NCI-H526 (cell line): ENCODE data around the gene CHCT1.
"Not testable (repeated sequence)": the region's sequence is repeated elsewhere in the genome, so short reads cannot be mapped to it uniquely, and the experiment has no call there.

Experiments
- DNase-seq, 2 experiments: peaks; one replicate each; lab custom pipeline; 2025; lab: John Stamatoyannopoulos, UW

Gene CHCT1

DNA sequence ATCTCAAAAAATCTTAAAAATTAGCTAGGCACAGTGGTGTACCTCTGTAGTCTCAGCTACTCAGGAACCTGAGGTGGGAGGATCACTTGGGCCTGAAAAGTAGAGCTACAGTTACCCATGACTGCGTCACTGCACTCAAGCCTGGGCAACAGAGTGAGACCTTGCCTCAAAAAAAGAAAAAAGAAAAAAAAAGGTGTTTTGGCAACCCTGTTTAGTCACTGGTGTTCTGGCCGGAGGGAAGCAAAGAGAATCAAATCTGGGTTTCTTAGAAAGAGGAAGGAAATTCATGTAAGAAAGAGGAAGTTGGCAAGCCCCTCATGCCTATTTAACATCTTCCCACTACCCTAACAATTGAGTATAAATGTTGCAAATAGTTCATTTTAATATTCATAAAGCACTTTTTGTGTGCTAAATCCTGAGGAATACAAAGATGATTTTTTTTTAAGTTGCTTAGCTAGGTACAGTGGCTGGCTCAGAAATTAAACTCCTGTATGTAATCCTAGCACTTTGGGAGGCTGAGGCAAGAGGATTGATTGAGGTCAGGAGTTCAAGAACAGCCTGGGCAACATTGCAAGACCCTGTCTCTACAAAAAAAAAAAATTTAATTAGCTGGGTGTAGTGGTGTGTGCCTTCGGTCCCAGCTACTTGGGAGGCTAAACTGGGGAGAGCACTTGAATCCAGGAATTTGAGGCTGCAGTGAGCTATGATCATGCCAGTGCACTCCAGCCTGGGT, 23.9 kb upstream of the CHCT1 start:
- DNase-seq: no peak

DNA sequence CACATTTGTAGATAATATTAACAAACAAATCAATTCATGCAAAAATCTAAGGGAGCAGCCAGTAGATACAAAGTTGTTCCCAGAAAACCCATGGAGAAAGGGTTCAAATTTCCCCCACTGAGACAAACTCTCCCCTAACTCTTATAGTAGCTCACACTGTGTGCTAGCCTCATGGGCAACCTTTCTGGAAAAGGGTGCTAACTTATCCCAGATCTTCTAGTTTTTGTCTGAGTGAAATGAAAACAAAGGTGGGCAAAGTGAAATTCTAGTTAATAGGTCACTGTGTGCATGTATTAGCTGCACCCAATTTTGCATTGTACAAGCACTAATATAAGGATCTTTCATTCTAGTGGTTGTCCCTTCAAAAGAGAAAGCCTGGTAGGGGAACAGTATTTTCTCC, 20.5 kb upstream of the CHCT1 start:
- no peak for DNase-seq

DNA sequence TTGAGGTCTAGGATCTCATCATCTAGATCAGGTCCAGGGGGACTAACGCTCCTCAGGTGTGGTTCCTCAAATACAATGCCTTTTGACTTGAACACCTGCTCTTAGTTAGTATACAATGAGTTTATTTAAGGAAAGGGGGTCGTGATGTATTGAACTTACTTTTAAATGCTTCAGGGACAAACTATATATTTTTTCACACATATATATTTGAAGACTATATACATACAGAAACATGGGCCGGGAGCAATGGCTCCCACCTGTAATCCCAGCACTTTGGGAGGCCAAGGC, 18.8 kb upstream of the CHCT1 start:
- DNase-seq: no peak

DNA sequence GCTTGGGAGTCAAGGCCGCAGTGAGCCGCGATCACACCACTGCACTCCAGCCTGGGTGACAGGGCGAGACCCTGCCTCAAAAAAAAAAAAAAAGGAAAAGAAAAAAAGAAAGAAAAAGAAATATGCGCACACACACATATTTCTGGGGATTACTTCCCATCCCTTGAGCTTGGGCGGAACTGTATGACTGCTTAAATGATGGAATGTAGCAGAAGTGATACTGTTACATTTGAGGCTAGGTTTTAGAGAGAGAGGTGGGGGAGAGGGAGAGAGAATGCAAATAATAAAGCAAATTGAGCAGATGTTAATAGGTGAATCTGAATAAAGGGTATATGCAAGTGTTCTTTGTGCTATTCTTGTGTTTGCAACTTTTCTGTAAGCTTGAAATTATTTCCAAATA, 18.3 kb upstream of the CHCT1 start:
- DNase-seq: peak in 1 of 2 experiments; percentile 28

DNA sequence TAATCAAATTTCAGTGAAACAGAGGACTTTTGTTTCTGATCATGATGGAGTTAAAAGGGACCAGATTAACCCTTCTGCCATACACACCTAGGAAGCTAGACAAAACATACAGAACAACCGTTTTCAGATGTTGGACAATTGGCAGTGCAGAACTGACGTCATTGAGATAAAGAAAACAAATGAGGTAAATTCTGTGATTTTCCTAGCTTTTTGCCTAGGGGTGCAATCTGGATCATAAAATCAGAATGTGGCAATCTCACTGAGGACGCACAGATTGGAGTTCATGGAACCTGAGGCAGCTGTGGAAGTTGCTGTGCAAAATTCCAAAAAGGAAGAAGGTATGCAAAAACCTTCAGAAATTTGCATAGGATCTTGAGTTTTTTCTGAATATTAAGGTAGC, 15.4 kb upstream of the CHCT1 start:
- DNase-seq: peak in 1 of 2 experiments; percentile 11

DNA sequence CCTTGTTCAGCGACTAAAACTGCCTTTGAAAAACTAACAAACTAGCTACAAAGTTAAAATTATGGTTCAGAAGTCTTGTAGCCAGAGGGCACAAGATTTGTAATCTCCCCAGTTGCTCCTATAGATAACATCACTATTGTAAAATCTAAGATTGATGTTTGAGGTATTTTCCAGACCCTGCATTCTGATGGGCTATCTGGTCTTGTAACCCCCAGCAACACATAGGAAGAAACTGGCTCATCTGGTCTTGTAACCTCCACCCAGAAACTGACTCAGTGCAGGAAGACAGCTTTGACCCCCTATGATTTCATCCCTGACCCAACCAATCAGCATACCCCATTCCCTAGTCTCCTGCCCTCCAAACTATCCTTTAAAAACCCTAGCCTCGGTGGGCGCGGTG, 12.3 kb upstream of the CHCT1 start:
- no peak for DNase-seq

DNA sequence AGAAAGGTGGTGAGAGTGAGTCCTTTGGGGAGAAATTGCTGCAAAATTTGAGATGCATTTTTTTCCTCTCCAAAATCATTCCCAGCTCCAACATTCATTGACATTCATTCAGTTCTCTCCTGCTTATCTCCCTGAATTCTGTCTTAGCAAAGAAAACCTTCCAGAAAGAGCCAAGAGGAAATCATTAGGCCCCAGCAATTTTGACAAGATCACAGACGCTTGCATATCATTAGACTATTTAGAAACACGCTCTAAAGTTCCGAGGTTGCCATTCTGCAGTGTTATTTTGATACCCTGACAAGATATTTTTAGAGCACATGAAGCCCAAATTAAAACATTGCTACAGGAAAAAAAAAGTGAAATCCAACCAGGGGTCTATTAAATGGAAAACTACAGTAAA, 9.6 kb upstream of the CHCT1 start:
- no peak for DNase-seq

DNA sequence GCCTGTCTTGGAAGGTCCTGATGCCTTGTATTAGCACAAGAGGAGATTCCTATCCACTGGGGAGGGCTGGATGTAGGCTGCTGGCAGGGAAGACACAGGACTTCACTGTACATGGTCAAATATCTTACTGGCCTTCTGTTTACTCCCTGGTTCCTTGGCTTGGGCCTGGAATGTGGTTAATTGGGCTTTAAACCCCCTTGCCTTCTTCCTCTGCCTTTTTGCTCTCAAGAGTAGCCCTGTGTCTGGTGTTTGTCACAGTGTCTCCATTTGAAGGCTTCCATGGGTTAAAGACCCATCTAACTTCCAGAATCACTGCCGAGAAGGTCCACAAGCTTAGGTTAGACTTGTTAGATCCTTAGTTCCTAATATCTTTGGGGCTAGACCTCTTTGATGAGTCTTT, 7.1 kb upstream of the CHCT1 start:
- no peak for DNase-seq

DNA sequence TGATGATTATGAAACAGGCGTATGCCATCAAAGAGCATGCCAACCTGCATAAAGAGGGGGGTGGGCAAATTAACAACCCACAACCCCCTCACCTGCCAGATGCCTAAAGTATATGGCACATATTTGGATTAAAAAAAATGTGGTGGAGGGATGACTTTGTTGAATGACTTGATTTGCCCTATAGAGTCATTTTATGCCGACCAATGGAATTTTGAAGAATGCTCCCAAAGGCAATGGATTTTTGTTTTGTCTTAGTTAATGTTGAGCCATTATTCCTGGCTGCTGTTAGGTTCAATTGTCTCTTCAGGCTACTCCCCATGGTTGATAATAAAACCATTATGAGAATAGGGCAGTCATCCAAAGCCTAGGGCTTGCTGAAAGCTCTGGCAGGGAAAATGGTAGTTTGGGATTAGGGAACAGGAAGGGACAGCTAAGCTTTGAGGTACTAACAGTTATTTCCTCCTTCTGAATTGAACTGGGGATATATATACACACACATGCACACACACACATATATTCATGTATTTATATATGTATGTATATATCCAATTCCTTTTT, 5.8 kb upstream of the CHCT1 start:
- DNase-seq: no peak

DNA sequence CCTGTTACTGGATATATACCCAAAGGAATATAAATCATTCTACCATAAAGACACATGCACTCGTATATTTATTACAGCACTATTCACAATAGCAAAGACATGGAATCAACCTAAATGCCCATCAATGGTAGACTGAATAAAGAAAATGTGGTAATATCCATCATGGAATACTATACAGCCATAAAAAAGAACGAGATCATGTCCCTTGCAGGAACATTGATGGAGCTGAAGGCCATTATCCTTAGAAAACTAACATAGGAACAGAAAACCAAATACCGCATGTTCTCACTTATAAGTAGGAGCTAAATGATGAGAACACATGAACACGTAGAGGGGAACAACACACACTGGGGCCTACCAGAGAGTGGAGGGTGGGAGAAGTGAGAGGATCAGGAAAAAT, 3.3 kb upstream of the CHCT1 start:
- not testable (repeated sequence) for DNase-seq

DNA sequence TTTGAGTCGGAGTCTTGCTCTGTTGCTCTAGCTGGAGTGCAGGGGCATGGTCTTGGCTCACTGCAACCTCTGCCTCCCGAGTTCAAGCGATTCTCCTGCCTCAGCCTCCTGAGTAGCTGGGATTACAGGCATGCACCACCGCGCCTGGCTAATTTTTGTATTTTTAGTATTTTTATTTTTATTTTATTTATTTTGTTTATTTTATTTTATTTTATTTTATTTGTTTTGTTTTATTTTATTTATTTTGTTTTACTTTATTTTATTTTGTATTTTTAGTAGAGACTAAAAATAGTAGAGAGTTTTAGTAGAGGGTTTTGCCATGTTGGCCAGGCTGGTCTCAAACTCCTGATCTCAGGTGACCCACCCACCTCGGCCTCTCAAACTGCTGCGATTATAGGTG, 2.4 kb upstream of the CHCT1 start:
- DNase-seq: not testable (repeated sequence)

DNA sequence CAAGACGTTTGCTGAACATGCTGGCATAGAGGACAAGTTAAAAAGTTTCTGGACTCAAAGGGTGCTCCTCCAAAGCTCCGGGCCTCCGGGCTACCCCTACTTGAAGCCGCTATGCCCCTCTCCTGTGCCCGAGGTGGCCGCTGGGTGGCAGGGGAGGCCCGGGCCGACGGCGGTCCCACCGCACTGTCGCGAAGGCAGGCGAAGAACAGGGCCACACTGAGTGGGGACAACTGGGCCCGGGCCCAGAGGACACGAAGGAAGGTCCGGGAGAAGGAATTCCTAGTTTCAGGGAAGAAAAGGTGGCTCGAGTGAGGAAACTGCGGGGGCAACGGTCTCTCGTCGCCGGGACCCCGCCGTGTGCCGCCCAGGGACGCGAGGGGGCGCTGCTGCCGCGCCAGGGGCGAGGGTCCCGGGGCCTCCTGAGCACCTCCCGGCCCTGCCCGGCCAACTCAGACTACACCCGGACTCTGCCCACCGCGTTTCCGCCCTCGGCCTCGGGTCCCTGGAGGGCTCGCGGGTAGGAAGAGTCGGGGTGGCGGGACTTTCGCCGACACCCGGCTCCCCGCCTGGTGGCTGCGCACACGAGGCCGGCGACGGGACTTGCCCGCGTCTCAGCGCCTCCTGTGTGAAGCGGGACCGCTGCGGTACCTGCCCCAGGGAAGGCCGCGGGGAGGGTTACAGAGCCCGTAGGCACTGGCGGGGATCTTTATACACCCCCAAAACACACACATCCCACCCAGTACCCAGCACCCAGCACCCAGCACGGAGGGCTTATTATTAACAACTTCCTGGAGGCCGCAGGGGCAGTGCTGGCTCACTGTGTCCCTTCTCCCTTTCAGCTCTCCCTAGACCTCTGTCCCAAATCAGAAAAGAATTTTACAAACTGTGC, 772 bp upstream of the CHCT1 start:
- peak; percentile 30 to 83 for DNase-seq

DNA sequence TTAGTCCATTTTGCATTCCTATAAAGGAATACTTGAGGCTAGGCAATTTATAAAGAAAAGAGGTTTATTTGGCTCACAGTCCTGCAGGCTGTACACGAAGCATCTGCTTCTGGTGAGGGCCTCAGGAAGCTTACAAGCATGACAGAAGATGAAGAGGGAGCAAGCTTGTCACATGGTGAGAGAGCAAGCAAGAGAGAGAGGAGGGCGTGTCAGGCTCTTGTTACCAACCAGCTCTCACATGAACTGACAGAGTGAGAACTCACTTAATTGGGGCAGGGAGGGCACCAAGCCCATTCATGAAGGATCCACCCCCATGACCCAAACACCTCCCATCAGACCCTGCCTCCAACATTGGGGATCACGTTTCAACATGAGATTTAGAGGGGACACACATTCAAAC, 1.6 kb downstream of the CHCT1 start:
- no peak for DNase-seq

DNA sequence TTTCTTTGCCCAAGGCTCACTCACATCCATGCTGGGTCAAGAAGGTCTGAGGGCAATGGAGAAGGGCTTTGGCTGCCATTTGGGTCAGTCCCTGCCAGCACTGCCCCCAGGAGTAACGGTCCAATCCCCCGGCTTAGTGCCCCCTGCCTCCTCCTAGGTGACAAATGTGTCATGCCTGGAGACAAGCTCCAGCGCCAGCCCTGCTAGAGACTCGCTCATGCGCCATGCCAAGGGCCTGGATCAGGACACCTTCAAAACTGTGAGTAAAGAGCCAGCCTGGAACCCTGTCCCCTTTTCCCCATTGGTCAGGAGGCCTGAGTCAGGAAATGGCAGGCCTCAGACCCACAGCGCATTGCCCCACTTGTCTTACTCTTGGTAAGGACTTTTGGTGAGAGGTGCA, 3.3 kb downstream of the CHCT1 start:
- DNase-seq: no peak

DNA sequence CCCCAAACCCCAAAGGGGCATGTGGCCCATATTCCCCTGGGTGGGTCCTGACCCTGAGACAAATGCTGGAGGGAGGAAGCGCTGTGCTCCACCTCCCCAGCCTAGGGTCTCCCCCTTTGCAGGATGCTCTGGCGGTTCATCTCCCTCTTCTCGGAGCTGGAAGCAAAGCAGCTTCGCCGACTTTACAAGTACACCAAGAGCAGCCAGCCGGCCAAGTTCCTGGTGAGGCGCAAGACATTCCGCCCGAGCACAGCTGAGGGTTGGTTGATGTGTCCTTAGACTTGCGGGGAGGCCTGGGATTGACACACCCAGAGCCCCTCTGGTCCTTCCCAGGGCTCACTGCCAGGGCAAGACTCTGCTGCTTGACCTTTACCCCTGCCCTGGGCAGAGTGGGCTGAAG, 4.3 kb downstream of the CHCT1 start:
- no peak for DNase-seq

DNA sequence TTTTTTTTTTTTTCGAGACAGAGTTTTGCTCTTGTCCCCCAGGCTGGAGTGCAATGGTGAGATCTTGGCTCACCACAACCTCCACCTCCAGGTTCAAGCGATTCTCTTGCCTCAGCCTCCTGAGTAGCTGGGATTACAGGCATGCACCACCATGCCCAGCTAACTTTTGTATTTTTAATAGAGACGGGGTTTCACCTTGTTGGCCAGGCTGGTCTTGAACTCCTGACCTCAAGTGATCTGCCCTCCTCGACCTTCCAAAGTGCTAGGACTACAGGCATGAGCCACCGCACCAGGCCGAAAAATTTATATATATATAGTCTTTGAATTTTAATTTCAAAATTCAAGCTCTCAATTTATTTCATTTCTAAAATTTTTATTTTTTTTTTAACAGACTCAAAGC, 6.2 kb downstream of the CHCT1 start:
- not testable (repeated sequence) for DNase-seq

DNA sequence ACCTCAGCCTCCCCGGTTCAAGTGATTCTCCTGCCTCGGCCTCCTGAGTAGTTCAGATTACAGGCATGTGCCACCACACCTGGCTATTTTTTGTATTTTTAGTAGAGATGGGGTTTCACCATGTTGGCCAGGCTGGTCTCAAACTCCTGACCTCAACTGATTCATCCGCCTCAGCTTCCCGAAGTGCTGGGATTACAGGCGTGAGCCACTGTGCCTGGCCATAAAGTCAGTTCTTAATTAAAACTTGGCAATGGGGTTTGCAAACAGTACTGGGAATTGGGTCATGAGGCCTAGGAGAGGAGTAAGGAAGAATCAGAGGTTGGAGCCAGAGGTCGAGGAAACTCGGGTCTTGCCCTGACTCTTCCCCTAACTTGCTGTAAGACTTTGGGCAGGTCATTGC, 8.3 kb downstream of the CHCT1 start:
- DNase-seq: not testable (repeated sequence)

DNA sequence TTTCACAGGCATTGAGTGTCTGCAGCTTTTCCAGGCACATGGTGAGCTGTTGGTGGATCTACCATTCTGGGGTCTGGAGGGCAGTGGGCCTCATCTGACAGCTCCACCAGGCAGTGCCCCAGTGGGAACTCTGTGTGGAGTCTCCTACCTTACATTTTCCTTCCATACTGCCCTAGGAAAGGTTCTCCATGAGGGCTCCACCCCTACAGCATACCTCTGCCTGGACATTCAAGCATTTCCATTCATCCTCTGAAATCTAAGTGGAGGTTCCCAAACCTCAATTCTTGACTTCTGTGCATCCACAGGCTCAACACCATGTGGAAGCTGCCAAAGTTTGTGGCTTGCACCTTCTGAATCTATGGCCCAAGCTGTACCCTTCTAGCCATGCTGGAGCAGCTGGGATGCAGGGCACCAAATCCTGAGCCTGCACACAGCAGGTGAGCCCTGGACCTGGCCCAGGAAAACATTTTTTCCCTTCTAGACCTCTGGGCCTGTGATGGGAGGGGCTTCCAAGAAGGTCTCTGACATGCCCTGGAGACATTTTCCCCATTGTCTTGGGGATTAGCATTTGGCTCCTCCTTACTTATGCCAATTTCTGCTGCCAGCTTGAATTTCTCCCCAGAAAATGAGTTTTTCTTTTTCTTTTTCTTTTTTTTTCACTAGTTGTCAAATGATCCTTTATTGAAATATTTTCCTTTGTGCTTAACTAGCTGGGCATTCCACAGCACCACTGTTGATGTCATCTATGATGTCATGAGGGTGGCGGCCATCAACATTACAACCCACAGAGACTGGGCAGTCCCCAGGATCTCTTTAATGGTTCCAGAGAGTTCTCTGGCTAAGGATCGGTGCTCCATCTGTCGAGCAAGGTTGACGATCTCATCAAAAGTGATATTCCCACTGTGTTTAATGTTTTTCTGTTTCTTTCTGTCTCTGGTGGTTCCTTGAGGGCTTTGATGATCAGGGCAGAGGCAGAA, 11.0 kb downstream of the CHCT1 start:
- not testable (repeated sequence) for DNase-seq

DNA sequence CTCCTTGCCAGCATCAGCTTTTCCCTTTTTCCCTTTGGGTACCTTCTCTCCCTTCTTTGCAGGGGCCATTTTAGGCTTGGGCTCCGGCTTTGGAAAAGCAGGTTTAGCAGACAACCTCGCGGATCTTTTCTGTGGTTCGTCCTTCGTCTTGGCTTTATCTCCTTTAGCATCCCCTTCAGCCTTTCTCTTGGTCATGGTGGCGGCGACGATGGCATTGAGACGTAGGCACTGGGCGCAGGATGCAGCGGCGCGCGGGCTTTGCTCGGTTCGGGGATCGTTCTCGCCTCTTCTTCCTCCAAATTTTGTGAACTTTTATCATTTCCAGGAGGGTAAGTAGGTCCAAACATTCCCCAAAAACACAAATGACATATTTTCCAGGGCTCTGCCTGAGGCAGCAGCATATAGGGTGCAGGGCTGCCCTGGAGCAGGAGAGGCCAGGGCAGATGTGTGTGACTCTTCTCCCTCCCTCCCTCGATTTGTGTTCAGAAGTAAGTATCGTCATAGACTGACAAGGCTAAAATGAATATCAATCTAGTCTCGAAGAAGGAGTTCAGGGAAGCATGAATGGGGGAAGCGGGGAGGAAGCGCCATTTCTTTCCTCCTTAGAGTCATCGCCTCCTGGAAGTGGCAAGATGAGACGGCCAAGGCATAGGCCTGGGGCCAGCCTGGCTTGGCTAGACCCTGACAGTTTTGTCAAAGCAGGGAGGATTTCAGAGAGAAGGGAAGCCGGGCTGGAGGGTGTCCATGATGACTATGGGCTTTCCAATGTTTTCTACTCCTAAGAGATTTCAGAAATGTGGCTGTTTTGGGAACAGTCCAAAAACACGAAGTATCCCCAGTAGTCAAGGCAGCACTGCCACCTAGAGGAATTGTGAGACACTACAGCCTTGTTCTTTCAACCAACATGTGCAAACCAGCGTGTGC, 13.2 kb downstream of the CHCT1 start:
- peak; percentile 25 to 78 for DNase-seq

DNA sequence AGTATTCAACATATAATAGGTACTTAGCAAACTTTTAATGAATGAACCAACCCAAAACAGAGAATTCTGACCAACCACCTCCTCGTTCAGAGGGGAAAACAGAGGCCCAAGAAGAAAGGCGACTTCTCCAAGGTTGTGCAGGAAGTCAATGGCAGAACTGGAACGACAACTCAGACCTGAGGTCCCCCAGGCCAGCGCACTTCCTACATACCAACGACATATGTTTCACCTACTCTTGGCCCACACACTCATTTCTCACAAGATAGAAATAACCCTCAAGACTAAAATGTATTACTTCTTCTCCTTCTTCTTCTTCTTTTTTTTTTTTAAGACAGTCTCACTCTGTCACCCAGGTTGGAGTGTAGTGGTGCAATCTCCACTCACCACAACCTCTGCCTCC, 14.4 kb downstream of the CHCT1 start:
- DNase-seq: no peak

DNA sequence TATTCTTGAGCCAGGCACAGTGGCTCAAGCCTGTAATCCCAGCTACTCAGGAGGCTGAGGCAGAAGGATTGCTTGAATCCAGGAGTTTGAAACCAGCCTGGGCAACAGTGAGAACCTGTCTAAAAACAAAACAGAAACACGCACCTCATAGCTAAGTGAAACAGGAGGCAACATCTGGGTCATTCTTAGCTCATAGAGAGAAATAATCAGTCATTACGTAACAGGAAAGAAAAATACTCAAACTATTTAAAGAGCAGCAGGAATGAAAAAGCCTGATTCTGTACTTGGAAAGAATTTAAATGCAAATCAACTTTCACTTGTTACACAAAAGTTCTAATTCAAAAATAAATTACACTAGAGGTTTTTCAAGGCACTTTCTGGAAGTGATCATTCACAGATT, 17.2 kb downstream of the CHCT1 start:
- DNase-seq: no peak
